NCI-H460 (cell line): Measurements from ENCODE around the gene KRT36. TPM values are rescaled to one million over a fixed set of nuclear protein-coding genes. Genes with fewer than 3 reads are reported as not detected.

Experiments
- DNase-seq: peaks from one replicate; pipeline ENCODE4 v3.0.0-alpha.2; 2016; ENCODE audit warnings: low read depth; ENCODE audit errors: extremely low read depth
- total RNA-seq: library from RNA; depleted of rRNA; stranded (reverse); fragments of >200 nt; shearing (Covaris generic); gene quantifications from 2 replicates; pipeline ENCODE4 v1.2.3, GENCODE V29; 2014

Gene KRT36
- total RNA-seq, 1 experiment from 2014 or later = not detected

DNA sequence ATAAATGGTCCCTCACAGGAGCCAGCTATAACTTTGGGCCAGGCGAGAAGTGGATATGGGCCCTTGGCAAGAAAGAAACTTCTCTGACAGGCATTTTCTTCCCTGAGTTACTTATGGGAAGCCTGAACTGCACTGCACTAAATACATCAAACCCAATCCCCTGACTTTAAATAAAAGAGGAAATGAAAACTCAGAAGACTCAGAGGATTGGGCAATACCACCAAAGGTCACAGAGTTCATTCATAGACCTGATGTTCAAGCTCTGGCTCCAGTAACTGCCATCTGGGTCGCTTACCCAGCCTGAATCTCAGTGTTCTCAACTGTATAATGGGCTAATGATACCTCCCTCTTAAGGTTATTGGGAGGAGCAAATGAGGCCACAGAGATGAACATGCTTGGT, 9.6 kb downstream of the KRT36 start:
- no peak for DNase-seq

DNA sequence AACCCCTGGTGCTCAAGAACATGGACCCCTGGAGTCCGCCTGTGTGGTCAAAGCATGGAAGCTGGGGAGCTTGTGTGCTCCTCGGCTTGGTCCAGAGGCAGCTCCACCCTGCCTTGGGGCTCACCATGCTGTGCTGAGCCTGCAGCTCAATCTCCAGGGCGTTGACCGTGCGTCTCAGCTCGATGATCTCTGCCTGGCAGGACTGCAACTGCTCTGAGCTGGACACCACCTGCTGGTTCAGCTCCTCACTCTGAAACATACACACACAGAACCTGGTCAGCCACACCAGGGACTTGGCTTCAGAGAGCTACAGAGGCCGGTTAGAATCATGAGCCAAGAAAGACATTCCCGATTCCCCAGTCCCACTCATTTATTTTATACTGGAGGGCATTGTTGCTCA, 11.5 kb downstream of the KRT36 start:
- DNase-seq = no peak

DNA sequence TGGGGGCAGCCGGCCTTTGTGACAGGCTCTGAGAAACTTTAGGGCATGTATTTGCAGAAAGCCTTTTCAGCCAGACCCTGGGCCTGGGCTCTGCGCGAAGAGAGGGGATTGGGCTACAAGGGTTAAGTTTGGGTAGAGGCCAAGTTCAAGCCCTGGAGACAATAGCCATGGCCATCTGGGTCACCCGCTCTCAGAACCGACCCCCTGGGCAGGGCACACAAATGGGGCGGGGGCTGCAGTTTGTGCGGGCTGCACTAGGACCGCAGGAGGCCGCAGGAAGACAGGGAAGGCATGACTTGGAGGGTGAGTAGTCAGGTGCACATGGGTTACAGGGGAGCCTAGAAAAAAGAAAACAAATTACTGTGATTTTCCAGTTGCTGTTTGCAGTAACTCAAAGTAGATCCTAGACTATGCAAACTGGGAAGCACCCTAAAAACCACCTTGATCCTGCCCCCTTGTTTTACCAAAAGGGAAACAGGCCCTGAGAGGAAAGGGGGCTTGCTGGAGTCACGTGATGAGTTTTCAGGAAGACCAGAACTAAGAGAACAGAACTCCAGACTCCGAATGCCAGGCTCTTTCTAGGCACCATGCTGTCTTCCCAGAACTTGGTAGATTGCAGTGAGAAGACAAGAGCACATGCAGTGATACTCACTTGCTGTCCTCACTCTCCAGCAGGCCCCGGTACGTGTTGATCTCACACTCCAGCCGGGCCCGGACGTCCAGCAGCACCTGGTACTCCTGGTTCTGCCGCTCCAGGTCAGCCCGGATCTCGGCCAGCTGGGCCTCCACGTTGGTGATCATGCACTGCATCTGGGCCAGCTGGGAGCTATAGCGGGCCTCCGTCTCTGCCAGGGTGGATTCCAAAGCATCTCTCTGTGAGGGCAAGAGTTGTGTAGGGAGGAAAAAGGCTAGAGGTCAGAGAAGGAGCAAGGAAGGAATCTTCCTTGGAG, 12.6 kb downstream of the KRT36 start:
- no peak for DNase-seq

DNA sequence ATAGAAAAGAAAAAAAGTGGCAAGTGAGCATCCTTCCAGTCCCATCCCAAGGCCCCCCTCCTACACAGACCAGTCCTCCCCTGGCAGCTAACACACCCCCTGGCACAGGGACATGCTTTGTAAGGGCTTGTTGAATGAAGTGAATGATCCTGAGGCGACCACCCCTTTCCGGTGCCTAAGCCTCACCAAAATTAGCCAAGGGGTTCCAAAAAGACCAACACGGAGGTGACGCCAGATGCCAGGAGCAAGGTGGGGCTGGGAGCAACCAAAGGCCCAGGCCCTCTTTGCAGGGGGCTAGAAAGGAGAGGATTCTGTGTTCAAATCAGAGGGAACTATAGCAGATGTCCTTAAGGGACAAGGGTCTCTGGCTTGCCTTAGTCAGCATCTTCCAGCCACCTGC, 14.3 kb downstream of the KRT36 start:
- no peak for DNase-seq

DNA sequence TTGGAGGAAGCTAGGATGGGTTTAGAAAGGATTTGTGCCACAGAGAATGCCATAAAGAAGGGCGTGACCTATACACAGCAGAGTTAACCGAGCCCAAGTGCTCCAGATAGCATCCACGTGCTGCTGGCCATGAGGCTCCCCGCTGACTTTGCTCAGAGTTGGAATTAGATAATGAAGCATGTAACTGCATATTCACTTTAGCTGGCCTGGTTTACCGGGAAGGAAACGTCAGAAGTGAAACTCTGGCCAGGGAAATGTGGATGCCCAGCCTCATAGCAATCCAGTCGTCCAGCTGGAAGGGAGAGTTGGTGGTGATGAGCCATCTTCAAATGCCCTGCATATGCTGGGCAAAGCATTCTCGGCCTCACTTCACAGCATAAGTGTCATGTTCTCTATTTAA, 14.8 kb downstream of the KRT36 start:
- no peak for DNase-seq

DNA sequence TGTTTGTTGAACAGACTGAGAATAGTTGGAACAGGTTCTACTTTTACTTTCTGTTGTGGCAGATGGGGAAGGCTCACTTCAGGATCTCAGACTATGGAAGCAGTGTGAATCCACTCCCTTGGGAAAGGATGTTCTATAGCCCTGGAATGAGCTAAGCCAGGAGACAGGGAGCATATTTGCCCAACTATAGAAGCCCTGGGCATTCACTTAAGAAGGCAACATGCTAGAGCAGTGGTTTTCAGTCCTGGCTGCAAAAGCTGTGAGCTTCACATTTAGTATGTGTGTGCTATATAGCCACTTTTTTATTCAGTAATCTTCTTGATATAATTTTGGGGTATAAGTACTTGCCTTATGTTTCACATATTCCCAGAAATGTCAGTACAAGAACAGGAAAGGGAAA, 21.4 kb downstream of the KRT36 start:
- DNase-seq = no peak

DNA sequence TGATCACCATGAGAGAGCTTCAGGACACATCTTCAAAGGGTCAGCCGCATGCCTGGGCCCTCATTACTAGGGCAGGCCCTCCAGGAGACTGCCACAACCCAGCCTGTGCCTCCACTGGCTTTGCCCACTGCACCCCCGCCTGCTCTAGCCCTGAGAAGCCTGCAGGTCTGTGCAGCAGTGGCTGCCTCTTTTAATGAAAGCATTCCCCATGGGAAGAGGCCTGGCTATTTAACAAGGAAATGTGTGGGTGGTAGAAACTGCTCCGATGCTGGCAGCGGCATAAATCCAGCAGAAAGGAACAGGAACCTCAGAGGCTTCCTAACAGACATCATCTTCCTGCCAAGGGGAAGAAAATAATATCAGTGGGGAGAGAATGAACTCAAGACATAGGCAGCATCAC, 22.1 kb downstream of the KRT36 start:
- DNase-seq = no peak

DNA sequence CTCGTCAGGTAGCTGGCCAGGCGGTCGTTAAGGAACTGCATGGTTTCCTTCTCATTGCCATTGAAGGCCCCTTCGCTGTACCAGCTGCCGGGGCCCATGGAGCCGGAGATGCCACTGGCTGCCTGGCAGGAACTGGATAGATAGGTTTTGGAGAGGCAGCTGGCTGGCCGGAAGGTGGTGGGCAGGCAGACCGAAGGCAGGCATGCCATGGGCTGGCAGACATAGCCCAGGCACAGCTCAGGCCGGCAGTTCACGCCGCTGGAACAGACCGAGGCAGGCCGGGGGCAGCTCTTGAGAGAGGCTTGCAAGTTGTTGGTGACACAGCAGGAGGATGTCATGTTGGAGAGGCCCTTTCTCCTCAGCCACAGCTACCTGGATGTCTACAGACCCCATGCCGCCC, 22.7 kb downstream of the KRT36 start, which contains the start of gene KRT32:
TSS of gene KRT32 (minus strand) at position 399 of the 400 bp plus-strand sequence. CDS start at position 338, 61 bp downstream.
- DNase-seq = no peak

DNA sequence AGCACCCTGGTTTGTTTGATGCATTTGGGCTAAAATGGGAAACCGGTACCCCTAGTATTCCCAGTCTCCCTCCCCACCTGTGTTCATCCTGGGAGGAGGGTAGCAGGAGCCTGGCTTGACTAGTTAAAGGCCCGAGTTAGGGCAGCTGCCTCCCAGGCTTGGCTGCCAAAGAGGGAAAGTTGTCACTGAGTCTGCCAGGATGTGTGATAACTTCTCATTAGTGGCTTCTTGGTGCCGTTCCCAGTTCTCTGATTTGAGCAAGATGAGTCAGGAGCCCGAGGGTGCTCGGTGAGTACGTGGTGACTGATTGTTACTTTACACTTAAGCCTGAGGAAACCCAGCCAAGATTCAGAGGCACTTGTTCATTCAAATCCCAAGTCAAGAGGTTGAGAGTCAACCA, 25.0 kb downstream of the KRT36 start:
- peak; percentile 34 for DNase-seq

DNA sequence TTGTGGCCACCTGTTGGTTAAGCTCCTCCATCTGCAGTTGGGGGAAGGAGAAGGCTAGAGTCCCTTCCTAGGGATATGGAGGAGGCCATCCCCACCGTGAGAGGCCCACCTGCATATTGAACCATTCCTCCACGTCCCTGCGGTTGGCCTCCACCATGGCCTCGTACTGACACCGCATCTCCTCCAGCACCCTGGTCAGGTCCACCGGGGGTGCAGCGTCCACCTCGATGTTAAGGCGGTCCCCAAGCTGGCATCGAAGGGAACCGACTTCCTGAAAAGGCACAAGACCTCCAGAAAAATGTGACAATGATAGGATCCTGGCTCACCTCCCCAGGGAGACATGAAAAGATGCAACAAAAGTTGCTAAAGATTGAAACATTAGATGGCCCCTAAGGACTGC, 25.5 kb downstream of the KRT36 start:
- no peak for DNase-seq

DNA sequence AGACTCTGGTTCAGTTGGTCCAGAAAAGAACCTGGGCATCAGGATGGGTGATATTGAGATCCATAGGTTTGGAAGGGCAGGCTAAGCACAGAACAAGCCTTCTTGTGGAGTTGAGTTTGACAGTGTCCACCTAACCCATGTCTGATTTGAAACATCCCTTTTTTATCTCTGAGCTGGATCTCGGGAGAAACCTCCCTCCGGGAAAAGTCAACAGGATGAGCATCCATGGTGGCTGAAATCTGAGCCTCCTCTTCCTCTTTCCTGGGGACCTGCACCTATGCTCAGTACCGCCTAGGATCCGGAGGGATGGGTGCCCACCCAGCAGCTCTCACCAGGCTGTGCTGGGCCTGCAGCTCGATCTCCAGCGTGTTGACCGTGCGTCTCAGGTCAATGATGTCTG, 26.0 kb downstream of the KRT36 start:
- DNase-seq = no peak

DNA sequence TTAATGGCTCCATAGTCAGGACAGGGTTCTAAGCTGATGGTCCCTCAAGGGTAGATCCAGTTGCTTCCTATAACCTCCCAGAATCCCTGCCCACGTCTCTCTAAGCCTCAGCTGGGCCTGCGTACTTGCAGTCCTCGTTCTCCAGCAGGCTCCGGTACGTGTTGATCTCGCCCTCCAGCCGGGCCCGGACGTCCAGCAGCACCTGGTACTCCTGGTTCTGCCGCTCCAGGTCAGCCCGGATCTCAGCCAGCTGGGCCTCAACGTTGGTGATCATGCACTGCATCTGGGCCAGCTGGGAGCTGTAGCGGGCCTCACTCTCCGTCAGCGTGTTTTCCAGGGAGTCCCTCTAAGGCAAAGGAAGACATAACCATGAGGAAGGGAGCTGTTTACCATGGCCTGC, 27.0 kb downstream of the KRT36 start:
- no peak for DNase-seq

DNA sequence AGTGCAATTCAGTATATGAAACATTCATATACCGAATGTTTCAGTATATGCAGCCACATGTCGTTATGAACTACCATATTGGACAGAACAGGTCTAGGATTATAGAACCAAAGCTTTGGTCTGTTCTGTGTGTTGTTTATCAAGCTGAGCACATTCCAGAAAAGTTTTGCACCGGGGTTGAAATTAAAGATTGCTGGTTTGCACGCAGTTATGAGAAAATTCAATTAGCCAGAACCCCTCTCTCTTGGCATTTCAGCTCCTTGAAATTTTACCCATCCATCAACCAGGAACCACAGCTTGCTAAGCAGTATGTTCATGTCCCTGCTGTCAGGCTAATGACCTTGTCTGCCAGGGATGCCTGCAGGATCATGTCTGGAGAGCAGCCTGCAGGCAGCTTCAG, 32.0 kb downstream of the KRT36 start:
- DNase-seq = no peak

DNA sequence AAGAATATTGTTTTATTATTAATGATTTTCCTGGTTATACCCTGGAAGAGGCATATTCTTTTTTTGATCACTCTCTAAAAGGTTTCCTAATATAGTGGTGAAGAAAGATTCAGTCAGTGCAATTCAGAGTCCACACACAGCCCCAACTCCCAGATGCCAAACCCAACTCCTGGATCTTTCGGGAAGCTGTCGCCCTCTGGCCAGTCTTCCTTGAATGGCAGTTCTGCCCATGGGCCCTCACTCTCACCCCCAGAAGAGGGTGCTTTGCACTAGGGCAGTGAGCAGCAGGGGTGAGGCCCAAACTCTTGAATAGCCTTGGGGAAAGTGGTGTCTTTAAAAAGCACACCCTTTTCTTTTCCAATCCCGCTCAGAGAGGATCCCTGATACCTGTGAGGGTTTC, 33.5 kb downstream of the KRT36 start:
- DNase-seq = no peak

DNA sequence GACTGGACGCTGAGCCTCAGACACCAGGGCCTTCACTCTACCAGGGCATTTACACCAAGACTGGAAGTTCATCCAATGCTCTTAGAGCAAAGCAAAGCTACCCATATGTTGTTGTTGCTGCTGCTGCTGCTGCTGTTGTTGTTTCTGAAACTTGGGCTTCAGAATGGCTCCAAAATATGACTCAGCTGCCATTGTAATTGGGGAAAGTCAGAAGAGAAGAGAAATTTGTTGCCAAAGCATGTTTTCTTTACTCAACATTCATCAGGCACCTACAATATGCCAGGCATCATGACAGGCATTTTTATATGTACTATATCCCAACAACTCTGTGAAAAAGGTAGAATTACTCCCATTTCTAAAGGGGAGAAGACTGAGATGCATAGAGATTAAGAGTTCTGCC, 34.5 kb downstream of the KRT36 start:
- no peak for DNase-seq

DNA sequence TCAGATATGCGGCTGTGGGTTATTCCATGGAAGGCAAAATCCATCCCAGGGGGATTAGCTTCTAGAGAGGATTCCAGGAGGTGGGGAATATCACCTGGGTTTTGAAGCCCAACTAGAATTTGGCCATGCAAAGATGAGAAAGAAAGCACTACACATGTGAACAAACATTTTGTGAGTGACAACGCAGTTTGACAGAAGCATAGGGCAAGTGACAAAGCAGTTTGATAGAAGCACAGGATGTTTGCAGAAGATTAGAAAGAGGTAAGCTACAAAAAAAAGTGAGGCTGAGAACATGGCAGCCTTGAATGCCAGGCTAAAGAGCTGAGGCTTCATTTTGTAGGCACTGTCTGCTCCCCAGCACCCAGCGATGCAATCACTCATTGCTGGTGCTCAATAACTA, 36.6 kb downstream of the KRT36 start:
- DNase-seq = no peak

DNA sequence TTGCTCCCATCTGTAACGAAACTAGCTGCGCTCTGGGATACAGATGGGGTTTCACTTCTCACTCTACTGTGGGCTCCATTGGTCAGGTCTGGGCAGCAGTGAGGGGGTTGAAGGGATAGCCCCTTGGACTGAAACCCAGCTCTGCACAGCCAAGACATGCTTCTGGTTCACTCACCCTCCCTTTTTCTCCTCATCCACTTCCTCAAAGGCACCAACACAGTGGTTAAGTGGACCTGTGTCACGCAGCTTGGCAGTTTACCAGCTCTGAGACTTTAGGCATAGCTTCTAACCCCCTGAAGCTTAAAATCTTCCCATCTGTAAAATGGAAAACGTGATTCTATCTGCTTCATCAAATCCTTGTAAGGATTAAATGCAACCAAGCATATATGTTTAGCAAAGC, 37.4 kb downstream of the KRT36 start:
- DNase-seq = no peak

DNA sequence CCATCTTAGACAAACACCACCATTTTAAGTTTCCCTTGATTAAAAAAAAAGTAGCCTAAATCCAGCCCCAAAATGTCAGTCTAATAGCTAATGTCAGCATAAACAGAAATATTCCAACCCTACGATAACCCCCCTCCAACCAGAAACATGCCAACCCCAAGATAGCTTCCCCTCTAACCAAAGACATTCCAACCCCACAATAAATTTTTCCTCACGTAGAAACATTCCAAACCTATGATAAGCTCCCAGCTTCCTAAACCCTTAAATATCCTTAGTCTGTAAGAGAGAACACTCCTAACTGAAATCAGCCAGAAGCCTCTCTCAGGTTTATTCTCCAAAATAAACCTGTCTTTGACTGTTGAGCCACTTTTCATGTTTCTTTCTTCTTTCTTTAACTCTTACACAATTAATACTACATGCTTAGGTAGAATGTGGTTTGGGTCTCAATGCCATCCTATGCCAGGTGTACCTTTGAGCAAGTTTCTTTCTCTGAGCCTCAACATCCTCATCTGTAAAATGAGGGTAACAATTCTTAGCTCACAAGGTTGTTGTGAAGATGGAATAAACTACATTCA, 38.5 kb downstream of the KRT36 start:
- no peak for DNase-seq

DNA sequence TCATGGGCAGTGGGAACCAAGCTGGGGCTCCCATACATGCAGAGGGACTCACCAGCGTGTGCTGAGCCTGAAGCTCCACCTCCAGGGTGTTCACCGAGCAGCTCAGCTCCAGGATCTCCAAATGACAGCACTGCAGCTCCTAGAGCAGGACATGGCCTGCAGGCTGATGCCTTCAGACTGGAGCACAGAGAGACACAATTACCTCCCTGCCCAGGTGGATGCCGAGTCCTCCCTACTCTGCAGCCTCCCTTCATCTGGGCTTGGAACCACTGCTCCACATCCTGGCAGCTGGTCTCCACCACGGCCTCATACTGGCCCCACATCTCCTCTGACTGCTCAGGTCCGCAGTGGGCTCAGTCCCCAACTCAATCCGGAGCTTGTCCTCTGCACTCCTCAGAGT, 40.7 kb downstream of the KRT36 start:
- no peak for DNase-seq

DNA sequence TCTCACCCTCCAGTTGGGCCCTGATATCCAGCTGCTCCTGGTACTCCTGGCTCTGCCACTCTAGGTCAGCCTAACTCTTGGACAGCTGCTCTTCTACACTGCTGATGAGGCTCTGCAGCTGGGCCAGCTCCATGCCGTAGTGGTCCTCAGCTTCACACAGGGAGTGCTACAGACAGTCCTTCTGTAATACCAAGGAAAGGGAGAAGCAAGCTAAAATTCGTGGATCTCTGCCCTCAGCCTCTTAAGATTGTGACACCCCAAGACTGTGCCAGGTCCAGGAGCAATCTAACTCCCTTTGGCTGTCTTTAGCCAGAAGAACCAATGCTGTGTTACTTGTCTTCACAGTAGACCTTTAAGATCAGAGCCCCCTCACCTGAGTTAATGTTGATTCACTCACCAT, 41.2 kb downstream of the KRT36 start:
- no peak for DNase-seq

DNA sequence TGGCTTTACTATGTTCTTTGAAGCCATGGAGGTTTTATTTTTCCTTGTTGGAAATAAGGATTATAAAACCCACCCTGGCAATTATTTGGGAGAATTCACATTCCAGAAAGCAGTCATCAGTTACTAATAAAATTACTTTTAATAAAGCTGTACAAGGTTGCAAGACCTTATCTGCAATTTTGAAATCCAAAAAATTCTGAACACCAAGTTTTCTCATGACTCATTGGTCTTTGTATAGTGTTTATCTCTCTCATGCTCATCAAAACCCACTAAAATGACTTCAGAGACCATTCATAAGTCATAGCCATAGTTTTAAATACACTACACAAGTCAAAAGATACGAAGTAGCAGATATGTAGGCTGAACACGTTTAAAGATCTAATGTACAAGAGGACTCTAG, 42.9 kb downstream of the KRT36 start:
- DNase-seq = no peak

DNA sequence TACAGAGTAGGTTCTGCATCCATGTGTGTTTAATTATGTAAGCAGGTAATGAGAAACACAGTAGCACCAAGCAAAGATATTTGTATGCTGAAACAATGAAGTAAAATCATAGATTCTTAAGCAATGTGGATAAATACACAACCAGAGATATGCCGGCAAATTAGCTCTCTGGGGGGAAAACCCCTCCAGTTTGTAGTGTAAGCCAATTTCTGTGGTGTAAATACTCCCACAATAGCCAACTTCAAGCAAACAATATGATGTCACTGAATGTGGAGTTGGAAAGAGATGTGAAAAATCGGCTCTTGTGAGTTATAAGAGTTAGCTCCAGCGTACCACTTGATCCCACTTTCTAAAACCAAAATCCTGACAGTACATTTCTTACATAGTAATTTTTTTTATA, 45.1 kb downstream of the KRT36 start:
- no peak for DNase-seq
